Measurements from ENCODE around the gene GPATCH8.

GPATCH8 gene

GRCh38 chr17:44464037-44464436, 39.2 kb downstream of the GPATCH8 start:
- no peak for DNase-seq (ENCODE audit: low spot score)
- FAIRE-seq, result no peak

GRCh38 chr17:44451832-44452231, 51.4 kb downstream of the GPATCH8 start:
- FAIRE-seq (no peak), DNase-seq (ENCODE audit: low spot score) (no peak)

GRCh38 chr17:44451016-44451627, 52.1 kb downstream of the GPATCH8 start:
- no peak for DNase-seq (ENCODE audit: low spot score)
- FAIRE-seq, result no peak

GRCh38 chr17:44448412-44448811, 54.8 kb downstream of the GPATCH8 start:
- DNase-seq (ENCODE audit: low spot score), result no peak
- no peak for FAIRE-seq

GRCh38 chr17:44444735-44445105, 58.5 kb downstream of the GPATCH8 start:
- DNase-seq (ENCODE audit: low spot score) (no peak), FAIRE-seq (no peak)

- DNase-seq (ENCODE audit: low spot score) (no peak), FAIRE-seq (no peak)
Measured at GRCh38 chr17:44442806-44443205, 60.4 kb downstream of the GPATCH8 start.

- DNase-seq (ENCODE audit: low spot score), result no peak
Measured at GRCh38 chr17:44439168-44439567, 64.0 kb downstream of the GPATCH8 start.

GRCh38 chr17:44438636-44439035, 64.6 kb downstream of the GPATCH8 start:
- DNase-seq (ENCODE audit: low spot score), result no peak
- no peak for FAIRE-seq

More at GRCh38 chr17:44439168-44439567, 64.0 kb downstream of the GPATCH8 start:
- no peak for FAIRE-seq

- DNase-seq (ENCODE audit: low spot score), result no peak
- no peak for FAIRE-seq
Measured at GRCh38 chr17:44436336-44436735, 66.9 kb downstream of the GPATCH8 start.

- FAIRE-seq, result no peak
- no peak for DNase-seq (ENCODE audit: low spot score)
Measured at GRCh38 chr17:44432254-44433157, 70.7 kb downstream of the GPATCH8 start.

GRCh38 chr17:44424828-44425461, 78.3 kb downstream of the GPATCH8 start:
- FAIRE-seq, result no peak

GRCh38 chr17:44417553-44417952, 85.7 kb downstream of the GPATCH8 start:
- no peak for FAIRE-seq
- DNase-seq (ENCODE audit: low spot score), result peak; percentile 16

More at GRCh38 chr17:44424828-44425461, 78.3 kb downstream of the GPATCH8 start:
- DNase-seq (ENCODE audit: low spot score), result no peak

- DNase-seq (ENCODE audit: low spot score) (no peak), FAIRE-seq (no peak)
Measured at GRCh38 chr17:44416558-44417289, 86.5 kb downstream of the GPATCH8 start.

- FAIRE-seq (no peak), DNase-seq (ENCODE audit: low spot score) (no peak)
Measured at GRCh38 chr17:44414394-44415155, 88.6 kb downstream of the GPATCH8 start.

- FAIRE-seq (no peak), DNase-seq (ENCODE audit: low spot score) (no peak)
Measured at GRCh38 chr17:44409309-44410028, 93.7 kb downstream of the GPATCH8 start.

- FAIRE-seq, result no peak
Measured at GRCh38 chr17:44408786-44409185, 94.4 kb downstream of the GPATCH8 start.

GRCh38 chr17:44402564-44403172, 100.5 kb downstream of the GPATCH8 start:
- FAIRE-seq, result no peak

More at GRCh38 chr17:44408786-44409185, 94.4 kb downstream of the GPATCH8 start:
- DNase-seq (ENCODE audit: low spot score), result no peak

GRCh38 chr17:44400226-44400847, 102.9 kb downstream of the GPATCH8 start:
- no peak for DNase-seq (ENCODE audit: low spot score)

More at GRCh38 chr17:44402564-44403172, 100.5 kb downstream of the GPATCH8 start:
- no peak for DNase-seq (ENCODE audit: low spot score)

More at GRCh38 chr17:44400226-44400847, 102.9 kb downstream of the GPATCH8 start:
- no peak for FAIRE-seq

Data from urothelium cell line (cell line).